CD8-positive, alpha-beta memory T cell (primary cell): ENCODE results near the gene MCF2L. TPM values are rescaled to one million over a fixed set of nuclear protein-coding genes. Genes with fewer than 3 reads are reported as not detected.

Experiments
- CTCF ChIA-PET: fragments of 350-600 bp; sonication (Branson Sonifier 250); formaldehyde crosslinking; loops from one replicate; lab custom pipeline; 2021; ENCODE audit warnings: antibody characterized with exemption; lab: Charles Lee
- POLR2A ChIA-PET: fragments of 350-600 bp; sonication (Branson Sonifier 250); formaldehyde crosslinking; loops from one replicate; lab custom pipeline; 2021; ENCODE audit warnings: antibody characterized with exemption; lab: Charles Lee
- DNase-seq, 5 donors: peaks; one replicate each; pipeline versions ENCODE4 v3.0.0 to v3.0.0-alpha.2; 2020 to 2022; ENCODE audit warnings: mixed read lengths in 1 of 5
- H3K27ac ChIP-seq: one replicate; pipeline ENCODE4 v1.7.0; 2013; ENCODE audit warnings: low read depth, mild to moderate bottlenecking, low read length, moderate library complexity
- H3K27me3 ChIP-seq: 2 replicates; pipeline ENCODE4 v1.7.0; 2013; ENCODE audit warnings: low read length, mild to moderate bottlenecking; ENCODE audit not compliant: insufficient read depth, poor library complexity, severe bottlenecking
- H3K36me3 ChIP-seq: 2 replicates; pipeline ENCODE4 v1.7.0; 2013; ENCODE audit warnings: mild to moderate bottlenecking, low read length, moderate library complexity; ENCODE audit not compliant: insufficient read depth
- H3K4me1 ChIP-seq: 2 replicates; pipeline ENCODE4 v1.7.0; 2013; ENCODE audit warnings: mild to moderate bottlenecking, low read length, moderate library complexity; ENCODE audit not compliant: insufficient read depth
- H3K4me3 ChIP-seq: 2 replicates; pipeline ENCODE4 v1.7.0; 2013; ENCODE audit warnings: mild to moderate bottlenecking, low read length
- H3K9me3 ChIP-seq: 2 replicates; pipeline ENCODE4 v1.7.0; 2013; ENCODE audit warnings: mild to moderate bottlenecking, low read length
- H3K27ac Mint-ChIP-seq, 8 donors: one replicate each; pipeline ENCODE4 v1.8.0; 2020 to 2021; ENCODE audit warnings: mixed read lengths in 8 of 8, mild to moderate bottlenecking in 6 of 8, inconsistent platforms in 3 of 8, moderate library complexity in 3 of 8
- H3K27me3 Mint-ChIP-seq, 2 donors: one replicate each; pipeline ENCODE4 v1.8.0; 2020 to 2021; ENCODE audit warnings: mixed read lengths in 2 of 2, mild to moderate bottlenecking in 1 of 2, moderate library complexity in 1 of 2
- H3K36me3 Mint-ChIP-seq, 3 donors: one replicate each; pipeline ENCODE4 v1.8.0; 2020 to 2021; ENCODE audit warnings: mixed read lengths in 3 of 3, inconsistent platforms in 1 of 3, mild to moderate bottlenecking in 1 of 3
- H3K4me1 Mint-ChIP-seq, 3 donors: one replicate each; pipeline ENCODE4 v1.8.0; 2020 to 2021; ENCODE audit warnings: mixed read lengths in 3 of 3, inconsistent platforms in 1 of 3, mild to moderate bottlenecking in 1 of 3
- H3K4me3 Mint-ChIP-seq, 7 donors: one replicate each; pipeline ENCODE4 v1.8.0; 2020 to 2021; ENCODE audit warnings: mixed read lengths in 7 of 7, mild to moderate bottlenecking in 6 of 7, moderate library complexity in 4 of 7, inconsistent platforms in 2 of 7
- H3K9me3 Mint-ChIP-seq, 5 donors: one replicate each; pipeline ENCODE4 v1.8.0; 2020 to 2022; ENCODE audit warnings: mixed read lengths in 5 of 5, mild to moderate bottlenecking in 3 of 5, moderate library complexity in 2 of 5, inconsistent platforms in 1 of 5
- polyA plus RNA-seq: library from polyadenylated mRNA; unstranded; fragments of 300-500 nt; fragmentation: Illumina TruSeq; gene quantifications from one replicate; pipeline ENCODE4 v1.2.3, GENCODE V29; 2021
- total RNA-seq, 2 experiments: library from RNA; stranded (reverse); gene quantifications; one replicate each; pipeline ENCODE4 v1.2.3, GENCODE V29; 2021

MCF2L gene
- total and polyA plus RNA-seq, 3 experiments from 2014 or later, result 2.5 to 9.6 (median 9.1) TPM

DNA sequence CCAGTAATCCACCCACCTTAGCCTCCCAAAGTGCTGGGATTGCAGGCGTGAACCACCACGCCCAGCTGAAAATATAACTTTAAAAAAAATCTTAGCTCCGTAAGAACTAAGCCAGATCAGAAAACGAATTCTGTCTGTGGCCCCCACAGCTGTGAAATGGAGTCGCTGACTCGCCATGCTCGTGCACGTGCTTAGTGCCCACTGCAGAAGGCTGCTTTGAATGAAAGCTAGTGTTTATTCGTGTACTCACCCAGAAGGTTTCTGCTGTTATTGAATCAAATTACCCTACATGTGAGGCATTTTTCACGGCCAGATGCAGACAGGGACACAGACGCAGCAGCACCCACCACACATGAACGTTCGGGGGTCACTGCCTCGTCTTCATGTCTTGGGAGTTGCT, 74.9 kb downstream of the MCF2L start:
- Histone ChIP-seq H3K9me3 (no peaks in the 10 kb centered on the region), H3K36me3 (no peaks in the 10 kb centered on the region), H3K4me1 (no peaks in the 10 kb centered on the region), H3K27ac (no peak overlapping the region), H3K27me3 (no peaks in the 10 kb centered on the region), H3K4me3 (no peak overlapping the region)
- DNase-seq, result no peak
- no peak overlapping the region for H3K4me3 Mint-ChIP-seq
- H3K4me1 Mint-ChIP-seq, result peaks cover 0 to 5% (median 0%) of the 10 kb centered on the region in 3 donors
- POLR2A ChIA-PET, result no interaction called here
- no peaks in the 10 kb centered on the region for H3K9me3 Mint-ChIP-seq
- CTCF ChIA-PET, result no interaction called here
- peaks cover 6 to 30% (median 14%) of the 10 kb centered on the region in 3 donors for H3K36me3 Mint-ChIP-seq
- H3K27ac Mint-ChIP-seq, result no peak overlapping the region
- no peaks in the 10 kb centered on the region for H3K27me3 Mint-ChIP-seq

DNA sequence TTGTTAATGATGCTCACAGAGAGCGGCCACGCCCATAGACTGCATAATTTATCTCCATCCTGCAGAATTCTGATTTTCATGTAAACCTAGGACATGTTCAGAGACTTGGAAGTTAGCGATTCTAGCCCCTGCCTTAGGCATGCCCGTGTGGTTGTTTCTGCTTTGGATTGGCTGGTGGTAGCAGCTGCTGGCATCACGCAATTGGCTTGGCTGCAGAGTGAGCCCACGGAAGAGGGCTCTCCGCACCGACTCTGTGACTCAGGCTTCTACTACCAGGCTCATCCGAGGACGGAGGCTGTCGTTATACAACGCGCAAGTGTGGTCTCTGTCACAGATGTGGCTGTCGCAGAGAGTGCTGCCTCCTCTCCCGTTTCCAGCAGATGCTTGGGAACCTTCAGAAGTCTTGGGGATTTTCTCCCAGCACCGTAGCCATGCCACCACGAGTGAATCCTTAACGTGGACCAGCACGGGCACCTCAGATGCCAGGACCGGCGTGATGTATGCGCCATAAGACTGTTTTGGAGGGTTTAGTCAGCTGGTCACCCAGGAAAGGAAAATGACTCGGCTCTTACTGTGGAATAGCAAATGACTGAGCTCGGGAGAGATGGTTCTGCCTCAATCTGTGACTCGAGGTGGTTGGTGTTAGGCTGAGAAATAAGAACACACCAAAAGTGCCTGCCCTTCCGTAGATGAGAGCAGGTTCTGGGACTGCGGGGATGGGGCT, 75.5 kb downstream of the MCF2L start:
- Histone ChIP-seq H3K4me1 (no peaks in the 10 kb centered on the region), H3K27ac (no peak overlapping the region), H3K9me3 (no peaks in the 10 kb centered on the region), H3K4me3 (no peak overlapping the region), H3K27me3 (no peaks in the 10 kb centered on the region), H3K36me3 (no peaks in the 10 kb centered on the region)
- CTCF ChIA-PET, result no interaction called here
- Mint-ChIP-seq H3K4me3 (no peak overlapping the region), H3K27me3 (no peaks in the 10 kb centered on the region), H3K9me3 (no peaks in the 10 kb centered on the region), H3K27ac (no peak overlapping the region), H3K4me1 (peaks cover 0 to 5% (median 0%) of the 10 kb centered on the region in 3 donors), H3K36me3 (peaks cover 6 to 30% (median 14%) of the 10 kb centered on the region in 3 donors)
- POLR2A ChIA-PET, result no interaction called here
- no peak for DNase-seq

- POLR2A ChIA-PET, result no interaction called here
- Histone ChIP-seq H3K9me3 (no peaks in the 10 kb centered on the region), H3K27me3 (no peaks in the 10 kb centered on the region), H3K4me1 (no peaks in the 10 kb centered on the region), H3K27ac (no peak overlapping the region), H3K4me3 (no peak overlapping the region), H3K36me3 (no peaks in the 10 kb centered on the region)
- no peak overlapping the region for H3K27ac Mint-ChIP-seq
- peaks cover 0 to 5% (median 0%) of the 10 kb centered on the region in 3 donors for H3K4me1 Mint-ChIP-seq
- H3K4me3 Mint-ChIP-seq, result no peak overlapping the region
- peaks cover 0 to 2% of the 10 kb centered on the region in 2 donors for H3K27me3 Mint-ChIP-seq
- peaks cover 6 to 30% (median 17%) of the 10 kb centered on the region in 3 donors for H3K36me3 Mint-ChIP-seq
- H3K9me3 Mint-ChIP-seq, result no peaks in the 10 kb centered on the region
- CTCF ChIA-PET, result no interaction called here
- no peak for DNase-seq
Measured at GRCh38 chr13:113045251-113046127, 76.5 kb downstream of the MCF2L start.

- Mint-ChIP-seq H3K36me3 (peaks cover 6 to 30% (median 17%) of the 10 kb centered on the region in 3 donors), H3K9me3 (no peaks in the 10 kb centered on the region), H3K4me3 (no peak overlapping the region), H3K4me1 (peaks cover 0 to 5% (median 0%) of the 10 kb centered on the region in 3 donors), H3K27ac (no peak overlapping the region), H3K27me3 (peaks cover 0 to 2% of the 10 kb centered on the region in 2 donors)
- no peak for DNase-seq
- Histone ChIP-seq H3K4me3 (no peak overlapping the region), H3K27ac (no peak overlapping the region), H3K9me3 (no peaks in the 10 kb centered on the region), H3K4me1 (no peaks in the 10 kb centered on the region), H3K27me3 (no peaks in the 10 kb centered on the region), H3K36me3 (no peaks in the 10 kb centered on the region)
- ChIA-PET CTCF (no interaction called here), POLR2A (no interaction called here)
Measured at GRCh38 chr13:113046128-113046882, 77.3 kb downstream of the MCF2L start.

DNA sequence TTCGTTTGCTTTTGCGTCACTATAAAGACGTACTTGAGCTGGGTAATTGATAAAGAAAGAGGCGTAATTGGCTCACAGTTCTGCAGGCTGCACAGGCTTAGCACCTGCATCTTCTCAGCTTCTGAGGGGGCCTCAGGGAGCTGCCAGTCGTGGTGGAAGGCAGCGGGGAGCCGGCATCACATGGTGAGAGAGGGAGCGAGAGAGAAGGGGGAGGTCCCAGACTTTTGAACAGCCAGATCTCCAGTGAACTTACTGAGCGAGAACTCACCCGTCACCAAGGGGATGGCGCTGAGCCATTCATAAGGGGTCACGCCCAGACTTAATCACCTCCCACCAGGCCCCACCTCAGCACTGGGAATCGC, 77.8 kb downstream of the MCF2L start:
- no peaks in the 10 kb centered on the region for H3K9me3 Mint-ChIP-seq
- H3K27me3 Mint-ChIP-seq, result peaks cover 0 to 2% of the 10 kb centered on the region in 2 donors
- H3K4me3 Mint-ChIP-seq, result no peak overlapping the region
- H3K27ac Mint-ChIP-seq, result no peak overlapping the region
- Histone ChIP-seq H3K27me3 (no peaks in the 10 kb centered on the region), H3K36me3 (no peaks in the 10 kb centered on the region), H3K4me3 (no peak overlapping the region), H3K9me3 (no peaks in the 10 kb centered on the region), H3K4me1 (no peaks in the 10 kb centered on the region), H3K27ac (no peak overlapping the region)
- peaks cover 6 to 30% (median 17%) of the 10 kb centered on the region in 3 donors for H3K36me3 Mint-ChIP-seq
- CTCF ChIA-PET, result no interaction called here
- no peaks in the 10 kb centered on the region for H3K4me1 Mint-ChIP-seq
- DNase-seq, result no peak
- POLR2A ChIA-PET, result no interaction called here

DNA sequence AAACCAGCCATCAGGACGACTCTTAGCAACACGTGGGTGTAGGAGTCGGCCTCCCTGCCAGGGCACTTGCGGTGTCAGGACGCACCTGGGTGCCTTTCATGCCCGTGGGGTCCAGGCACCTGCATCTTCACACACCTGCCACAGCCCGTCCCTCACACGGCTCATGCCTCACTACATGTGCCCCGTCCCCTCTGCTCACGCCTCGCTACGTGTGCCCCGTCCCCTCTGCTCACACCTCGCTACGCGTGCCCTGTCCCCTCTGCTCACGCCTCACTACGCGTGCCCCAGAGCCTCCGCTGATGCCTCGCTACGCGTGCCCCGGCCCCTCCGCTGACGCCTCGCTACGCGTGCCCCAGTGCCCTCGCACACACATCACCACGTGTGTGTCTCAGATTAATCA, 78.6 kb downstream of the MCF2L start:
- H3K4me1 ChIP-seq, result no peaks in the 10 kb centered on the region
- Mint-ChIP-seq H3K27me3 (peaks cover 0 to 2% of the 10 kb centered on the region in 2 donors), H3K4me3 (no peak overlapping the region), H3K36me3 (peaks cover 6 to 31% (median 20%) of the 10 kb centered on the region in 3 donors), H3K4me1 (no peaks in the 10 kb centered on the region), H3K27ac (no peak overlapping the region), H3K9me3 (no peaks in the 10 kb centered on the region)
- ChIA-PET CTCF (no interaction called here), POLR2A (no interaction called here)
- H3K9me3 ChIP-seq, result no peaks in the 10 kb centered on the region
- no peaks in the 10 kb centered on the region for H3K27me3 ChIP-seq
- no peak overlapping the region for H3K4me3 ChIP-seq
- H3K27ac ChIP-seq, result no peak overlapping the region
- DNase-seq, result peak in 1 of 5 donors; percentile 18
- no peaks in the 10 kb centered on the region for H3K36me3 ChIP-seq

DNA sequence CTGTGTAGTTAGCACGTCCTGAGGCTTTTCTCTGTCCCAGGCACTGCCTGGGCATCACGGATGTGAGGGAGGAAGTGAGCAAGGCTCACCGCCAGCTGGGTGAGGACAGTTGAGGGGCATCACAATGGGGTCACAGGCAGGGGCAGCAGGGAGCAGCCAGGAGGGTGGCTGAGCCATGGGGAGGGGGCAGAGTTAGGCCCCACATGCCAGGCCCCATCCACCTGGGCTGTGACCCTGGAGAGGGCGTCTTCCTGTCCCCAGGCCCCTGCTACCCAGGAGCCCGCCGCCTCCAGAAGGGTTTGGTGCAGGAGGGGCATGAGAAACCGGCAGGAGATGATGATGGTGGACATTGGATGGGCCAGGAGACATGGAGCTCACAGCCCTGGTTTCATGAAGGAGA, 79.8 kb downstream of the MCF2L start:
- ChIA-PET POLR2A (no interaction called here), CTCF (no interaction called here)
- H3K4me3 Mint-ChIP-seq, result no peak overlapping the region

More for the DNA sequence above, 79.8 kb downstream of the MCF2L start:
- Histone ChIP-seq H3K36me3 (no peaks in the 10 kb centered on the region), H3K4me1 (no peaks in the 10 kb centered on the region), H3K27ac (no peak overlapping the region), H3K27me3 (no peaks in the 10 kb centered on the region), H3K4me3 (no peak overlapping the region), H3K9me3 (no peaks in the 10 kb centered on the region)
- H3K36me3 Mint-ChIP-seq, result peaks cover 10 to 38% (median 21%) of the 10 kb centered on the region in 3 donors
- DNase-seq, result peak in 1 of 5 donors; percentile 37
- H3K27me3 Mint-ChIP-seq, result peaks cover 0 to 2% of the 10 kb centered on the region in 2 donors
- no peaks in the 10 kb centered on the region for H3K9me3 Mint-ChIP-seq
- no peak overlapping the region for H3K27ac Mint-ChIP-seq
- H3K4me1 Mint-ChIP-seq, result no peaks in the 10 kb centered on the region
